ENCODE data around the gene KRT16. TPM values are rescaled to one million over a fixed set of nuclear protein-coding genes. Genes with fewer than 3 reads are reported as not detected.

KRT16 gene
- total and polyA plus RNA-seq, 2 donors (not counting 3 experiments of a cell fraction or from before 2014, with no cell fraction given): not detected

DNA sequence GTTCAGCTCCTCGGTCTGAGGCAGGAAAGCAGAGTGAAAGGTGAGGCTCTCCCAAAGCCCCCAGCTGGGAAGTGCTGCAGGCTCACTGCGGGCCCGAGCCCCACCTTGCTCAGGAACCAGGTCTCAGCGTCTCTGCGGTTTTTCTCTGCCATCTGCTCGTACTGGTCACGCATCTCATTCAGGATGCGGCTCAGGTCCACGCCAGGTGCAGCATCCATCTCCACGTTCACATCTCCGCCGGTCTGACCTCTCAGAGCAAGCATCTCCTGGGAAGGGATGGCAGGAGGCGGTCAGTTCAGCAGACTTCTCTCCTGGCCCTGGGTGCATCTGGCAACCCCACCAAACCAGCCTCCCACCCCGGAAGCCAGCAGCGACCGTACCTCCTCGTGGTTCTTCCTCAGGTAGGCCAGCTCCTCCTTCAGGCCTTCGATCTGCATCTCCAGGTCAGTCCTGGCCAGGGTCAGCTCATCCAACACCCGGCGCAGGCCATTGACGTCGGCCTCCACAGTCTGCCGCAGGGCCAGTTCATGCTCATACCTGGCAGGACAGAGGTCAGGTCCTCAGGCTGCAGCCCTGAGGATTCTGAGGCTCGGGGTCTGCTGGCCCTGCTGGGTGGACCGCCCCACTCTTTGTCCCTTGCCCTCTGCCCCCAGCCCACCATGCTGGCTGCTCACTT is 1.5 kb downstream of the KRT16 start:
- DNase-seq (ENCODE audit: low read depth, low spot score) (no peak), FAIRE-seq (no peak)
- Histone ChIP-seq H2AFZ (ENCODE audit: low read depth, low read length) (no peak overlapping the region), H3K9me1 (replicated peaks; ENCODE audit: control insufficient read depth, extremely low read depth, insufficient read depth, low read length) (no peaks in the 10 kb centered on the region), H3K4me2 (ENCODE audit: insufficient read depth, low read length) (no peak overlapping the region), H3K79me2 (ENCODE audit: control insufficient read depth, insufficient read depth, low read length) (no peaks in the 10 kb centered on the region), H4K20me1 (replicated peaks; ENCODE audit: control insufficient read depth, extremely low read depth, insufficient read depth, low read length) (no peaks in the 10 kb centered on the region), H3K9ac (replicated peaks; ENCODE audit: extremely low read depth, insufficient read depth, low read length) (no peak overlapping the region), H3K27me3 (ENCODE audit: control insufficient read depth in 2 of 2, insufficient read depth in 2 of 2, low read length in 2 of 2) (no peaks in the 10 kb centered on the region), H3K4me1 (ENCODE audit: control insufficient read depth, extremely low read depth, insufficient read depth, low read length) (no peaks in the 10 kb centered on the region), H3K36me3 (ENCODE audit: control insufficient read depth in 2 of 2, extremely low read depth in 1 of 2, insufficient read depth in 2 of 2, low read length in 2 of 2) (no peaks in the 10 kb centered on the region), H3K4me3 (replicated peaks in 1 of 3; ENCODE audit: insufficient read depth in 1 of 3, low read depth in 1 of 3, low read length in 3 of 3) (no peak overlapping the region), H3K9me3 (replicated peaks; ENCODE audit: control insufficient read depth, insufficient read depth, low read length) (no peaks in the 10 kb centered on the region), H3K27ac (ENCODE audit: insufficient read depth, low read depth, low read length) (no peak overlapping the region)
- CTCF ChIA-PET: interaction anchor here (1.4 kb wide), 1 partner anchor 32 kb away, joined by 4 read pairs; no protein-coding TSS in a partner anchor
- BruUV-seq (replicated peaks): no TSS peak
- POLR2A ChIA-PET: no interaction called here
- no peak for TF ChIP-seq EZH2 (IDR thresholded peaks at IDR 0.05; ENCODE audit: borderline replicate concordance, low read depth, low read length, severe bottlenecking)
- no peak for TF ChIP-seq POLR2A (IDR thresholded peaks at IDR 0.05; ENCODE audit: low read depth, low read length)
- TF ChIP-seq GATA2 (IDR thresholded peaks at IDR 0.05; ENCODE audit: insufficient read depth, insufficient read length, low read depth, low read length): no peak
- TF ChIP-seq FOS (IDR thresholded peaks at IDR 0.05; ENCODE audit: borderline replicate concordance, insufficient read depth, low read length): no peak
- TF ChIP-seq JUN (IDR thresholded peaks at IDR 0.05; ENCODE audit: borderline replicate concordance, insufficient read depth, insufficient read length, low read depth): no peak
- TF ChIP-seq, protein P1, sequence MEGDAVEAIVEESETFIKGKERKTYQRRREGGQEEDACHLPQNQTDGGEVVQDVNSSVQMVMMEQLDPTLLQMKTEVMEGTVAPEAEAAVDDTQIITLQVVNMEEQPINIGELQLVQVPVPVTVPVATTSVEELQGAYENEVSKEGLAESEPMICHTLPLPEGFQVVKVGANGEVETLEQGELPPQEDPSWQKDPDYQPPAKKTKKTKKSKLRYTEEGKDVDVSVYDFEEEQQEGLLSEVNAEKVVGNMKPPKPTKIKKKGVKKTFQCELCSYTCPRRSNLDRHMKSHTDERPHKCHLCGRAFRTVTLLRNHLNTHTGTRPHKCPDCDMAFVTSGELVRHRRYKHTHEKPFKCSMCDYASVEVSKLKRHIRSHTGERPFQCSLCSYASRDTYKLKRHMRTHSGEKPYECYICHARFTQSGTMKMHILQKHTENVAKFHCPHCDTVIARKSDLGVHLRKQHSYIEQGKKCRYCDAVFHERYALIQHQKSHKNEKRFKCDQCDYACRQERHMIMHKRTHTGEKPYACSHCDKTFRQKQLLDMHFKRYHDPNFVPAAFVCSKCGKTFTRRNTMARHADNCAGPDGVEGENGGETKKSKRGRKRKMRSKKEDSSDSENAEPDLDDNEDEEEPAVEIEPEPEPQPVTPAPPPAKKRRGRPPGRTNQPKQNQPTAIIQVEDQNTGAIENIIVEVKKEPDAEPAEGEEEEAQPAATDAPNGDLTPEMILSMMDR (IDR thresholded peaks at IDR 0.05; ENCODE audit: extremely low read depth in 1 of 2, insufficient read depth in 1 of 2, low read depth in 1 of 2, low read length in 2 of 2): no peak
- TF ChIP-seq, protein P2, sequence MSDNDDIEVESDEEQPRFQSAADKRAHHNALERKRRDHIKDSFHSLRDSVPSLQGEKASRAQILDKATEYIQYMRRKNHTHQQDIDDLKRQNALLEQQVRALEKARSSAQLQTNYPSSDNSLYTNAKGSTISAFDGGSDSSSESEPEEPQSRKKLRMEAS (IDR thresholded peaks at IDR 0.05; ENCODE audit: insufficient read depth, insufficient read length): no peak
- TF ChIP-seq POLR2AphosphoS5 (IDR thresholded peaks at IDR 0.05; ENCODE audit: insufficient read depth, low read depth, low read length): no peak
- TF ChIP-seq MYC (IDR thresholded peaks at IDR 0.05; ENCODE audit: low read depth, low read length): no peak
- dilution Hi-C loops (cut with MboI; ENCODE audit: extremely low pct_ligation_motif_present, low sequenced_read_pairs): no loop called here
- intact Hi-C loops (cut with micrococcal nuclease): loop anchor here (1.0 kb wide), 1 partner anchor 37 kb away; no protein-coding TSS in a partner anchor
